ENCODE results near the gene SPATA24. TPM values are rescaled to one million over a fixed set of nuclear protein-coding genes. Genes with fewer than 3 reads are reported as not detected.

SPATA24 gene, protein sequence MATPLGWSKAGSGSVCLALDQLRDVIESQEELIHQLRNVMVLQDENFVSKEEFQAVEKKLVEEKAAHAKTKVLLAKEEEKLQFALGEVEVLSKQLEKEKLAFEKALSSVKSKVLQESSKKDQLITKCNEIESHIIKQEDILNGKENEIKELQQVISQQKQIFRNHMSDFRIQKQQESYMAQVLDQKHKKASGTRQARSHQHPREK
- 1 to 10 TPM; 1.5 to 5.9 (median 5.5) TPM for total RNA-seq

- TF ChIP-seq POLR2A (IDR thresholded peaks at IDR 0.05) (peak in 2 of 4 donors; percentile 25 to 34), CTCF (IDR thresholded peaks at IDR 0.05) (no peak)
- Histone ChIP-seq H3K9me3 (no peaks in the 10 kb centered on the region), H3K27me3 (no peaks in the 10 kb centered on the region), H3K27ac (peak within 1 kb of the TSS; percentile 78 to 97 (median 92)), H3K4me1 (peaks cover 8 to 39% (median 12%) of the 10 kb centered on the region in 3 donors), H3K4me3 (peak within 1 kb of the TSS; percentile 37 to 76 (median 56)), H3K36me3 (no peaks in the 10 kb centered on the region)
- WGBS, 2 donors: 0 to 2% methylated on average over 12 to 13 of the region's 41 CpGs
- intact Hi-C loops (cut with DNase I): no loop called here
- DNase-seq: peak; percentile 99
Observed at GRCh38 chr5:139403787-139404483, at the start of gene SPATA24. SPATA24 (minus strand) TSS chr5:139404089; CDS start chr5:139404060, 29 bp downstream.

DNA sequence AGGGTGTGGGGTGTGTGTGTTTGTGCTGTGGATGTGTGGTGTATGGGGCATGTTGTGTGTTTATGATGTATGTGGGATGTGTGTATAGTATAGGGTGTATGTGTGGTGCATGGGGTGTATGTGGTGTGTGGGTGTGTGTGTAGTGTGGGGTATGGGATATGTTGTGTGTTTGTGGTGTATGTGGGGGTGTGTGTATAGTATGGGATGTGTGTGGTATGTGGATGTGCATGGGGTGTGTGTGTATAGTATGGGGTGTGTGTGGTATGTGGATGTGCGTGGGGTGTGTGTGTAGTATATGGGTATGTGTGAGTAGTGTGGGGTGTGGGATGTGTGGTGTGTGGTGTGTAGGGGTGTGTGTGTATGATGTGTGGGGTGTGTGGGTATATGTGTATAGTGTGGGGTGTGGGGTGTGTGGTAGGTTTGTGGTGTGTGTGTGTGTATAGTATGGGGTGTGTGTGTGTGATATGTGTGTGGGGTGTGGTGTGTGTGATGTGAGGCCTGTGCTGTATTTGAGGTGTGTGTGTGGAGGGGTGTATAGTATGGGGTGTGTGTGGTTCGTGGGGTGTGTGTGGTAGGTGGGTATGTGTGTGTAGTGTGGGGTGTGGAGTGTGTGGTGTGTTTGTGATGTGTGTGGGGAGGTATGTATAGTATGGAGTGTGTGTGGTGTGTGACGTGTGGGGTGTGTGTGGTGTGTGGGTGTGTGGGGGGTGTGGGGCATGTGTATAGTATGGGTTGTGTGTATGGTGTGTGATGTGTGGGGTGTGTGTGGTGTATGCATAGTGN, 48.2 kb upstream of the SPATA24 start:
- intact Hi-C loops (cut with DNase I): no loop called here
- DNase-seq: no peak
- Histone ChIP-seq H3K27me3 (no peaks in the 10 kb centered on the region), H3K4me3 (no peak overlapping the region), H3K36me3 (no peaks in the 10 kb centered on the region), H3K4me1 (peaks cover 0 to 6% (median 6%) of the 10 kb centered on the region in 3 donors), H3K9me3 (no peaks in the 10 kb centered on the region), H3K27ac (no peak overlapping the region)
- no peak for TF ChIP-seq CTCF (IDR thresholded peaks at IDR 0.05)
- no peak for TF ChIP-seq POLR2A (IDR thresholded peaks at IDR 0.05)
- 77 to 78% methylated on average over 3 of the region's 3 CpGs for WGBS, 2 donors

- no peaks in the 10 kb centered on the region for H3K36me3 ChIP-seq
- TF ChIP-seq CTCF (IDR thresholded peaks at IDR 0.05) (no peak), POLR2A (IDR thresholded peaks at IDR 0.05) (no peak)
- 82 to 96% methylated on average over 2 of the region's 2 CpGs for WGBS, 2 donors
- H3K4me3 ChIP-seq: no peak overlapping the region
- DNase-seq: no peak
- no peaks in the 10 kb centered on the region for H3K27me3 ChIP-seq
- intact Hi-C loops (cut with DNase I): no loop called here
- peaks cover 0 to 15% (median 14%) of the 10 kb centered on the region in 3 donors for H3K4me1 ChIP-seq
- H3K9me3 ChIP-seq: no peaks in the 10 kb centered on the region
- H3K27ac ChIP-seq: no peak overlapping the region
Observed at GRCh38 chr5:139451176-139451575, 47.3 kb upstream of the SPATA24 start.

- TF ChIP-seq CTCF (IDR thresholded peaks at IDR 0.05) (no peak), POLR2A (IDR thresholded peaks at IDR 0.05) (no peak)
- 52 to 53% methylated on average over 5 of the region's 5 CpGs for WGBS, 2 donors
- Histone ChIP-seq H3K36me3 (no peaks in the 10 kb centered on the region), H3K4me3 (no peak overlapping the region), H3K9me3 (no peaks in the 10 kb centered on the region), H3K4me1 (peaks cover 0 to 42% (median 27%) of the 10 kb centered on the region in 3 donors), H3K27me3 (no peaks in the 10 kb centered on the region), H3K27ac (peak overlapping the region; percentile 17 to 39 (median 34))
- no peak for DNase-seq
- intact Hi-C loops (cut with DNase I): no loop called here
Observed at GRCh38 chr5:139446956-139447779, 43.3 kb upstream of the SPATA24 start.
